Measurements from ENCODE around the gene TMEM229A. TPM values are rescaled to one million over a fixed set of nuclear protein-coding genes. Genes with fewer than 3 reads are reported as not detected.
"Not testable (repeated sequence)": the region's sequence is repeated elsewhere in the genome, so short reads cannot be mapped to it uniquely, and the experiment has no call there.

TMEM229A gene
- polyA plus RNA-seq, 1 donor (not counting 4 experiments of a cell fraction or from before 2014, with no cell fraction given): not detected

DNA sequence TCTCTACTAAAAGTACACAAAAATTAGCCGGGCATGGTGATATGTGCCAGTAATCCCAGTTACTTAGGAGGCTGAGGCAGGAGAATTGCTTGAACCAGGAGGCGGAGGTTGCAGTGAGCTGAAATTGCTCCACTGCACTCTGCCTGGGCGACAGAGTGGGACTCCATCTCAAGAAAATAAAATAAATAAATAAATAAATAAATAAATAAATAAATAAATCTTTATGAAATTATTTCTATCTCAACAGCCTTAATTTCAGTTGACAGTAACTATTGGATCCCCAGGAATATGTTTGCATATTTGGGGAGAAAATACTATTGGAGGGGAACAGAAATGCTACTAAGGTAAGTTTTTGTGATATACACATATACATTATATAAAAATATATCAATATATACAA, 20.0 kb downstream of the TMEM229A start:
- Histone ChIP-seq H4K20me1 (ENCODE audit: control insufficient read depth, extremely low read depth, insufficient read depth, low read length) (no peaks in the 10 kb centered on the region), H2AFZ (ENCODE audit: control insufficient read depth, low read length) (no peak overlapping the region), H3K9me1 (ENCODE audit: control insufficient read depth, extremely low read depth, insufficient read depth, low read length) (no peaks in the 10 kb centered on the region), H3K4me2 (ENCODE audit: control insufficient read depth, extremely low read depth, insufficient read depth, low read depth, low read length) (no peak overlapping the region), H3K27ac (ENCODE audit: control insufficient read depth, insufficient read depth, low read length) (no peak overlapping the region), H3K9me3 (ENCODE audit: control insufficient read depth, low read depth, low read length) (no peaks in the 10 kb centered on the region), H3K36me3 (ENCODE audit: control insufficient read depth in 2 of 2, extremely low read depth in 1 of 2, insufficient read depth in 2 of 2, low read length in 2 of 2) (no peaks in the 10 kb centered on the region), H3K9ac (ENCODE audit: control insufficient read depth, extremely low read depth, insufficient read depth, low read length) (no peak overlapping the region), H3K4me1 (ENCODE audit: control insufficient read depth, extremely low read depth, insufficient read depth, low read length) (no peaks in the 10 kb centered on the region), H3K4me3 (ENCODE audit: control insufficient read depth in 2 of 3, extremely low read depth in 1 of 3, insufficient read depth in 2 of 3, low read depth in 1 of 3, low read length in 3 of 3) (no peak overlapping the region), H3K27me3 (ENCODE audit: control insufficient read depth, extremely low read depth, insufficient read depth, low read length) (no peaks in the 10 kb centered on the region), H3K79me2 (ENCODE audit: control insufficient read depth, insufficient read depth, low read length) (no peaks in the 10 kb centered on the region)
- dilution Hi-C loops (cut with MboI; ENCODE audit: extremely low pct_ligation_motif_present, low sequenced_read_pairs): no loop called here
- no peak for TF ChIP-seq EZH2 (IDR thresholded peaks at IDR 0.05; ENCODE audit: low read length)
- DNase-seq (ENCODE audit: low read depth, low spot score) (no peak), FAIRE-seq (no peak)

- FAIRE-seq (no peak), DNase-seq (ENCODE audit: low read depth, low spot score) (no peak)
- Histone ChIP-seq H3K9me3 (ENCODE audit: control insufficient read depth, low read depth, low read length) (no peaks in the 10 kb centered on the region), H3K4me3 (ENCODE audit: control insufficient read depth in 2 of 3, extremely low read depth in 1 of 3, insufficient read depth in 2 of 3, low read depth in 1 of 3, low read length in 3 of 3) (no peak overlapping the region), H3K4me1 (ENCODE audit: control insufficient read depth, extremely low read depth, insufficient read depth, low read length) (no peaks in the 10 kb centered on the region), H3K4me2 (ENCODE audit: control insufficient read depth, extremely low read depth, insufficient read depth, low read depth, low read length) (no peak overlapping the region), H3K36me3 (ENCODE audit: control insufficient read depth in 2 of 2, extremely low read depth in 1 of 2, insufficient read depth in 2 of 2, low read length in 2 of 2) (no peaks in the 10 kb centered on the region), H3K9me1 (ENCODE audit: control insufficient read depth, extremely low read depth, insufficient read depth, low read length) (no peaks in the 10 kb centered on the region), H3K27me3 (ENCODE audit: control insufficient read depth, extremely low read depth, insufficient read depth, low read length) (no peaks in the 10 kb centered on the region), H3K27ac (ENCODE audit: control insufficient read depth, insufficient read depth, low read length) (no peak overlapping the region), H3K9ac (ENCODE audit: control insufficient read depth, extremely low read depth, insufficient read depth, low read length) (no peak overlapping the region), H3K79me2 (ENCODE audit: control insufficient read depth, insufficient read depth, low read length) (no peaks in the 10 kb centered on the region), H2AFZ (ENCODE audit: control insufficient read depth, low read length) (no peak overlapping the region), H4K20me1 (ENCODE audit: control insufficient read depth, extremely low read depth, insufficient read depth, low read length) (no peaks in the 10 kb centered on the region)
- TF ChIP-seq EZH2 (IDR thresholded peaks at IDR 0.05; ENCODE audit: low read length): no peak
- TF ChIP-seq CTCF (optimal IDR thresholded peaks at IDR 0.05 in 1 of 3, IDR thresholded peaks at IDR 0.05 in 1 of 3, conservative IDR thresholded peaks at IDR 0.05 in 1 of 3; ENCODE audit: extremely low read depth in 1 of 3, insufficient read depth in 2 of 3, low read length in 3 of 3): no peak
- dilution Hi-C loops (cut with MboI; ENCODE audit: extremely low pct_ligation_motif_present, low sequenced_read_pairs): no loop called here
These were observed 23.5 kb downstream of the TMEM229A start for GRCh38 chr7:124009321-124009720.

GRCh38 chr7:124008296-124008695, 24.6 kb downstream of the TMEM229A start:
- FAIRE-seq; DNase-seq (ENCODE audit: low read depth, low spot score); H3K4me2 ChIP-seq (ENCODE audit: control insufficient read depth, extremely low read depth, insufficient read depth, low read depth, low read length); H3K79me2 ChIP-seq (ENCODE audit: control insufficient read depth, insufficient read depth, low read length); H3K27me3 ChIP-seq (ENCODE audit: control insufficient read depth, extremely low read depth, insufficient read depth, low read length); H2AFZ ChIP-seq (ENCODE audit: control insufficient read depth, low read length); H3K4me1 ChIP-seq (ENCODE audit: control insufficient read depth, extremely low read depth, insufficient read depth, low read length); H3K27ac ChIP-seq (ENCODE audit: control insufficient read depth, insufficient read depth, low read length); H3K4me3 ChIP-seq (ENCODE audit: control insufficient read depth in 2 of 3, extremely low read depth in 1 of 3, insufficient read depth in 2 of 3, low read depth in 1 of 3, low read length in 3 of 3); H4K20me1 ChIP-seq (ENCODE audit: control insufficient read depth, extremely low read depth, insufficient read depth, low read length); H3K9me3 ChIP-seq (ENCODE audit: control insufficient read depth, low read depth, low read length); dilution Hi-C loops (cut with MboI; ENCODE audit: extremely low pct_ligation_motif_present, low sequenced_read_pairs); H3K9ac ChIP-seq (ENCODE audit: control insufficient read depth, extremely low read depth, insufficient read depth, low read length); H3K9me1 ChIP-seq (ENCODE audit: control insufficient read depth, extremely low read depth, insufficient read depth, low read length); H3K36me3 ChIP-seq (ENCODE audit: control insufficient read depth in 2 of 2, extremely low read depth in 1 of 2, insufficient read depth in 2 of 2, low read length in 2 of 2): not testable (repeated sequence)
